Measurements from ENCODE around the gene REEP5.
"Not testable (repeated sequence)": the region's sequence is repeated elsewhere in the genome, so short reads cannot be mapped to it uniquely, and the experiment has no call there.

REEP5 gene

GRCh38 chr5:112921833-112922817 lies at the start of gene REEP5:
Gene REEP5 (minus strand): TSS chr5:112922227. CDS start chr5:112922190, 37 bp downstream.
- peak; percentile 74 to 80 for DNase-seq

GRCh38 chr5:112971276-112971675 lies 49.2 kb upstream of the REEP5 start:
- DNase-seq: no peak

DNA sequence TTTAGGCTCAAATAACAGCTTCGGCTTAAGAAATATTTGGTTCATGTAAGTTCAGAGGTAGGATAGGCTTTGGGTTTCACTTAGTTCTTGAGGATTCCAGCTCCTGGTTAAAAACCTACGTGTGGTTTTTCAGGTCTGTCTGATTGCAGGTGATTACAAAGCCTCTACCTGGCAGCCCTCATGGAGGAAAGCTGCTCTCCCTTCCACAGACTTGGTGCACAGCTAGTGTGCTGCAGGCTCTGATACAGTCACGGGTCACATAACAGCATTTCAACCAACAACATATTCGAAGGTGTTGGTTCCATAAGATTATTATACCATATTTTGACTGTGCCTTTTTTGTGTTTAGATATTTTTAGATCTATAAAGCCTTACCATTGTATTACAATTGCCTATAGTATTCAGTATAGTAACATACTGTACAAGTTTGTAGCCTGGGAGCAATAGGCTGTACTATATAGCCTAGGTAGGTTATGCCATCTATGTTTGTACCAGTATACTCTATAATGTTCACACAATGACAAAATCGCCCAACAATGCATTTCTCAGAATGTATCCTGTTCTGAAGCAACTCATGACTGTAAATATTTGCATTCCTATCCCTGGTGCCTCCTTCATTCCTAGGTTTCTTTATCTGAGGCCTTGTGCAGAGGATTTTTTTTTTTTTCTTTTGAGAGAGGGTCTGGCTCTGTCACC lies 46.5 kb upstream of the REEP5 start:
- no peak for DNase-seq

DNA sequence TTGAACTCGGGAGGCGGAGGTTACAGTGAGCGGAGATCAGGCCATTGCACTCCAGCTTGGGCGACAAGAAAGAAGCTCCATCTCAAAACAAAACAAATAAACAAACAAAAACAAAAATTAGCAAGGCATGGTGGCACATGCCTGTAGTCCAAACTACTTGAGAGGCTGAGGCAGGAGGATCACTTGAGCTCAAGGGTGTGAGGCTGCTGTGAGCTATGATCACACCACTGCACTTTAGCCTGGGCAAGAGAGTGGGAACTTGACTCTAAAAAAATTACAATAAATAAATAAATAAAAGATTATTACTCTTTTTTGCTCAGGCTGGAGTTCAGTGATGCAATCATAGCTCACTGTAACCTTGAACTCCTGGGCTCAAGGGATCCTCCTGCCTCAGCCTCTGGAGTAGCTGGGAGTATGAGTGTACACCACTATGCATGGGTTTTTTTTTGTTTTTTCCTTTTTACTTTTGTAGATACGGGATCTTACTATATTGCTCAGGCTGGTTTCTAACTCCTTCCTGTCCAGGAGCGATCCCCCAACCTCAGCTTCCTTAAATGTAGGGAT lies 45.6 kb upstream of the REEP5 start:
- no peak for DNase-seq

- DNase-seq: no peak
Observed at GRCh38 chr5:112965733-112966306, 43.8 kb upstream of the REEP5 start.

DNA sequence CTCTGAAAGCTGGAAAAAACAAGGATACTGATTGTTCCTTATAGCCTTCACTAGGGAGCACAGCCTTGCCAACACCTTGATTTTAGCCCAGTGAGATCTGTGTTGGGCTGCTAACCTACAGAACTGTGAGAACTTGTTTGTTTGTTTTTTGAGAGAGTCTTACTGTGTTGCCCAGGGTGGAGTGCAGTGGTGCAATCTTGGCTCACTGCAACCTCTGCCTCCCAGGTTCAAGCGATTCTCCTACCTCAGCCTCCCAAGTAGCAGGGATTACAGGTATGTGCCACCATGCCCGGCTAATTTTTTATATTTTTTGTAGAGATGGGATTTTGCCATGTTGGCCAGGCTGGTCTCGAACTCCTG lies 41.3 kb upstream of the REEP5 start:
- not testable (repeated sequence) for DNase-seq

DNA sequence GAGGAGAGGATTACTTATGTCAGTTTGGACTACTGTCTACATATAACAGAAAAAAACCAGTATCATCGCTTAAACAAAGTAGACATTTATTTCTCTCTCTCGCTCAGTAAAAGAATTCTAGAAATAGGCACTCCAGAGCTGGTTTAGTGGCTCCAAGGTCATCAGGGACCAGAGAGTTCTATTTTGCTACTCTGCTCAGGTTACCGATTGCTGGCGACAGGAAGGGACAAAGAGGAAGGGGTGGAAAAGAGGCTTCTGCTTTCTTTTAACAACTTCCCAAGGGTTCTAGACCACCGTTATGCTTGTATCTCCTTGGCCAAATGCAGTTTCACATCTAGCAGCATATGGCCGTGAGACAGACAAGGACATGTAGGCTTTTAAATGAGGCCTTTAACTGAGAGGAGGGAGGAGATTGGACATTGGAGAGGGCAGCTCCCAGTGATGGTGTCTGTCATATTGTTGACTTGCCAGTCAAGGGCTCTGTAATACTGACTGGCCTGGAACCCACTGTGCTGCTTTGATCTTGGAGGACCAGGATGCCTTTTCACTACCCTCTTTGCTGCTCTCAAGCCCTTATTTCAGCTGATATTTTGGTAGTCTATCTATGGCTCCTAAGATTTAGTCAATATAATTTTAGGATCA lies 39.0 kb upstream of the REEP5 start:
- DNase-seq: no peak

- no peak for DNase-seq
Observed at GRCh38 chr5:112960315-112960714, 38.3 kb upstream of the REEP5 start.

DNA sequence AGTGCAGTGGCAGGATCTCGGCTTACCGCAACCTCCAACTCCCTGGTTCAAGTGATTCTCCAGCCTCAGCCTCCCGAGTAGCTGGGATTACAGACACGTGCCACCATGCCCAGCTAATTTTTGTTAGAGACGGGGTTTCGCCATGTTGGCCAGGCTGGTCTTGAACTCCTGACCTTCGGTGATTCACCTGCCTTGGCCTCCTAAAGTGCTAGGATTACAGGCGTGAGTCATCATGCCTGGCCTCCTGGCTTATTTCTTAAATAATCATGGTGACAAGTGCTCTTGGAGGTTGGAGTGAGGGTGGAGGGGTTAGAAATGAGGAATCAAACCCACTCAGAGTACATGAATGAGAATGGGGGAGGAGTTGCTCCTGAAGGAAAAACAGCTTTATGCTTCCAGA lies 37.8 kb upstream of the REEP5 start:
- not testable (repeated sequence) for DNase-seq

DNA sequence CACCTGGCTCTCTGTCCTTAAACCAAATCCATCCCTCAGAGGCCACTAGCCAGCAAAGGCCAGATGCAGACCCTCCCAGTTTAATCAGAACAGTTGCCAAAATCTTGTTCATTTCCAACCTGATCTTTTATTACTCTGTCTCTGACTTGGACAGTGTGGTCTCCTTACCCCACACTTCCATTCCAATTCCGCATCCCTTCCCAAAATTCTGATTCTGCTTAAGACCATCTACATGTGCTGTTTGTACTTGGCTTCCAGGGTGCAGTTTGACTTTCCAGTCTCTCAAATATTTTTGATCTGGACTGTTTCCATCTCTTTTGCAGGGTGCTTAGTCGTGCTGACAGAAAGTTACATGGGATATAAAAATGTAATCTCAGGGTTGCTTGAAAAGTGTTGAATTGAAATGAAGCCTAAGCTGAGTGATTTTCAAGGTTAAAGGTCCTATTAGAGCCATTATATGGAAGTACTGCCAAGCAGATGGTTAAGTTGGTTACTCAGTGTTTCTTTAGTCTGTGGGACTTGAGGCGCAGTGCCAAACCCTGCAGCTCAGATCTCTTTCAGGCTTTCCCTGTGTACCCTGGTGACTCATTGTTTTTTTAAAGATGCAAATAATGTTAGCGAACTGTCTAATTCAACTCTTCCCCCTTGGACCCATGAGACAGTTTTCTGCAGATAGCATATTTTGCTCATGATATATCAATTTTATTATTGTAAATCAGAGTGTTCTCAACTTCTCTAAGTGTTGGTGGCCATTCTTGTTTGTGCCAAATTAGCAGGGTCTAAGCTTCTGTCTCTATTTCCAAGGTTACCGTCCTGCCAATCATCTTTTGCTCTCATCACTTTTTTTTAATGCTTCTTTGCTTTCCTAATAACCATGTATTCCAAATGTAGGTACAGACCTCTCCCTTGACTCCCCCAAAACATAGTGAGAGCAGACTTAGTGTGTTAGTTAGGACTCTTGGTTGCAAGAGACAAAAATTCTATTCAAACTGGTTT lies 36.4 kb upstream of the REEP5 start:
- DNase-seq: no peak

GRCh38 chr5:112957036-112957808 lies 35.2 kb upstream of the REEP5 start:
- no peak for DNase-seq

- no peak for DNase-seq
Observed at GRCh38 chr5:112956606-112957005, 34.6 kb upstream of the REEP5 start.

DNA sequence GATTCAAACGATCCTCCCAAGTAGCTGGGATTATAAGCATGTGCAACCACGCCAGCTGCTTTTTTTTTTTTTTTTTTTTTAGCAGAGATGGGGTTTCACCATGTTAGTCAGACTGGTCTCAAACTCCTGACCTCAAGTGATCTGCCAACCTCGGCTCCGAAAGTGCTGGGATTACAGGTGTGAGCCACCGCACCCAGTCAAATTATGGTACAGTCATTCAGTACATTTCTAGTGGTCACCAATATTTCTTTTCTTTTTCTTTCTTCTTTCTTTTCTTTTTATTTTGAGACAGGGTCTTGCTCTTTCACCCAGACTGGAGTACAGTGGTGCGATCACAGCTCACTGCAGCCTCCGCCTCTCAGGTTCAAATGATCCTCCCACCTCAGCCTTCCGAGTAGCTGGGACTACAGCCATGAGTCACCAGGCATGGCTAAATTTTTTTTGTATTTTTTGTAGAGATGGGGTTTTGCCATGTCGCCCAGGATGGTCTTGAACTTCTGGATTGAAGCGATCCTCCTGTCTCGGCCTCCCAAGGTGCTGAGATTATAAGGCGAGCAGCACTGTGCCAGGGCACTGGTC lies 29.2 kb upstream of the REEP5 start:
- no peak for DNase-seq

- DNase-seq: no peak
Observed at GRCh38 chr5:112948458-112948857, 26.4 kb upstream of the REEP5 start.

DNA sequence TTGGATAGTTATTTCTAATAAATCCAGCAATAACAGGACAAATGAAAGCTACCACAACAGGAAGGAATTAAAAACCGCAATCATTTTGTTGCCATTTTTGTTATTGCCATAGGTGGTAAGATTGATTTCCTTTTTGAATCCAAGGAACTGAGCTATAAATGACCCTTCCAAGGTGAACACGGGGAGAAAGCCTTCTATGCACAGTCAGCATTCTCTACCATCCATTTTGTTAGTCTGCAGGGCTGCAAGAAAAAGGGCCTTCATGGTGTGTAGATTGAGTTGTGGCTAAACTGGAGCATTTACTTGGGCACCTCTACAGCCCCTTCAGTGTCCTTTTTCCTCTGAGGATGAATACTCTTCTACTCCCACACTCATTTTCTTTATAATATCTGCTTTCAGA lies 18.6 kb upstream of the REEP5 start:
- no peak for DNase-seq

DNA sequence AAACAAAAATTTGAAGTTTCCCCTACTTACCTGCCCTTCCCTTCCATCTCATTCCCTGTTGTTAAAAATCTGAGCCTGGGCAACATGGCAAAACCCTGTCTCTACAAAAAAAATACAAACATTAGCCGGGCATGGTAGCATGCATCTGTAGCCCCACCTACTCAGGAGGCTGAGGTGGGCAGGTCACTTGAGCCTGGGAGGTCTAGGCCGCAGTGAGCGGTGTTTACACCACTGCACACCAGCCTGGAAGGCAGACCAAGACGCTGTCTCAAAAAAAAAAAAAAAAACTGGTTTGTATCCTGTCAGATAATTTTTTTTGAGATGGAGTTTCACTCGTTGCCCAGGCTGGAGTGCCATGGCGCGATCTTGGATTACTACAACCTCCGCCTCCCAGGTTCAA lies 16.3 kb upstream of the REEP5 start:
- no peak for DNase-seq

DNA sequence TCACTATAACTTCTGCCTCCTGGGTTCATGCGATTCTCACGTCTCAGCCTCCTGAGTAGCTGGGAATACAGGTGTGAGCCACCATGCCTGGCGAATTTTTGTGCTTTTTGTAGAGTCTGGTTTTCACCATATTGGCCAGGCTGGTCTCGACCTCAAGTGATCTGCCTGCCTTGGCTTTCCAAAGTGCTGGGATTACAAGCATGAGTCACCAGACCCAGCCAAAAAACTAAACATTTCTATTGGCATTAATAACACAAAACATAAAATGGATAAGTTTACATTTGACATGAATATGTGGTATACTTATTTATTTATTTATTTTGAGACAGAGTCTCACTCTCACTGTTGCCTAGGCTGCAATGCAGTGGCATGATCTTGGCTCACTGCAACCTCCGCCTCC lies 13.6 kb upstream of the REEP5 start:
- no peak for DNase-seq

DNA sequence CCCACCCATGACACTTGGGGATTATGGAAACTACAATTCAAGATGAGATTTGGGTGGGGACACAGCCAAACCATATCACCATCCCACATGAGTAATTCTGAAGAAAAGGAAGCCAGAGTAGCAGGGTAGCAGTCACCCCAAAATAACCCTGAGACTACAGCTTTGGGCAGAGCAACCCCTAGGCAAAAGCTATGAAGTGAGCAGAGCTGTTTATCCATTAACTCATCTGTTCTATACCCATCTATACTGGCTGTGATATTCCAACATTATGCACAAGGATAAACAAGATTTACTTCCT lies 12.3 kb upstream of the REEP5 start:
- no peak for DNase-seq

GRCh38 chr5:112933651-112934365 lies 11.8 kb upstream of the REEP5 start:
- no peak for DNase-seq

DNA sequence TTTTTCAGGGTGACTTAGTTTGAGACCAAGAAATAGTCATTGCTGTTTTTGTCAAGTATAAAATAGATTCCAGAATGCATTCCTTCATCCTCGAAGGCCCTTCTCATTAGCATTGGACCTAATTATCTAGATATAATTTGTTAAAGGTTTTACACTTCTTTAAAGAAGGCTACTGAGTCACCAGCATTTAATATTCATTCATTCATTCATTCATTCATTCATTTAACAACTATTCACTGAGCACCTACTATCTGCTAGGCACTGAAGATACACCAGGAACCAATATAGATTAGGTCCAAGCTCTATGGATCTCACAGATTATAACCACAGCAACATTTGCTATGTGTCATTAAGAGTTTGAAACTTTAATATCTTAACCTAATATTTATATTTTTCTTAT lies 11.1 kb upstream of the REEP5 start:
- no peak for DNase-seq

Data from stimulated activated CD4-positive, alpha-beta T cell treated with anti-CD3 and anti-CD28 coated beads, Interleukin-2, amount 100 ng/mL, for 48 hours (primary cell).